SKM-1 treated with dmso at 0.1 percent for 144 hours (cell line): Measurements from ENCODE around the gene CHMP6.

Experiments
- DNase-seq: peaks from one replicate; lab custom pipeline; 2025; ENCODE audit not compliant: unreplicated experiment; lab: John Stamatoyannopoulos, UW

The CHMP6 gene

GRCh38 chr17:80956321-80957190 is 35.1 kb upstream of the CHMP6 start:
- no peak for DNase-seq

- DNase-seq, result no peak
Observed at GRCh38 chr17:80957461-80957941, 34.1 kb upstream of the CHMP6 start.

GRCh38 chr17:80959330-80960036 is 32.2 kb upstream of the CHMP6 start:
- DNase-seq, result no peak

GRCh38 chr17:80960037-80960796 is 31.4 kb upstream of the CHMP6 start:
- DNase-seq, result no peak

- DNase-seq, result no peak
Observed at GRCh38 chr17:80960797-80961452, 30.7 kb upstream of the CHMP6 start.

- no peak for DNase-seq
Observed at GRCh38 chr17:80961541-80962330, 29.9 kb upstream of the CHMP6 start.

- no peak for DNase-seq
Observed at GRCh38 chr17:80962356-80963329, 29.0 kb upstream of the CHMP6 start.

- no peak for DNase-seq
Observed at GRCh38 chr17:80963812-80964543, 27.7 kb upstream of the CHMP6 start.

GRCh38 chr17:80964544-80964856 is 27.1 kb upstream of the CHMP6 start:
- no peak for DNase-seq

GRCh38 chr17:80964859-80965580 is 26.6 kb upstream of the CHMP6 start:
- no peak for DNase-seq

- DNase-seq, result no peak
Observed at GRCh38 chr17:80965606-80966005, 26.0 kb upstream of the CHMP6 start.

- no peak for DNase-seq
Observed at GRCh38 chr17:80967404-80967872, 24.2 kb upstream of the CHMP6 start.

GRCh38 chr17:80968602-80969029 is 23.0 kb upstream of the CHMP6 start:
- DNase-seq, result no peak

- no peak for DNase-seq
Observed at GRCh38 chr17:80969030-80969673, 22.5 kb upstream of the CHMP6 start.

GRCh38 chr17:80969674-80970043 is 22.0 kb upstream of the CHMP6 start:
- no peak for DNase-seq

- no peak for DNase-seq
Observed at GRCh38 chr17:80970044-80970761, 21.4 kb upstream of the CHMP6 start.
